22Rv1 (cell line): ENCODE data around the gene DNAJC7.

Experiments
- ZFX ChIP-seq: fragments of 450-650 bp; IDR thresholded peaks from 2 replicates; pipeline ENCODE4 v1.6.1; 2017; ENCODE audit warnings: antibody characterized with exemption, borderline replicate concordance
- TF ChIP-seq, protein P1 (sequence below): fragments of 450-650 bp; IDR thresholded peaks from 2 replicates; pipeline ENCODE4 v1.5.1; 2017; ENCODE audit warnings: mild to moderate bottlenecking

DNA sequence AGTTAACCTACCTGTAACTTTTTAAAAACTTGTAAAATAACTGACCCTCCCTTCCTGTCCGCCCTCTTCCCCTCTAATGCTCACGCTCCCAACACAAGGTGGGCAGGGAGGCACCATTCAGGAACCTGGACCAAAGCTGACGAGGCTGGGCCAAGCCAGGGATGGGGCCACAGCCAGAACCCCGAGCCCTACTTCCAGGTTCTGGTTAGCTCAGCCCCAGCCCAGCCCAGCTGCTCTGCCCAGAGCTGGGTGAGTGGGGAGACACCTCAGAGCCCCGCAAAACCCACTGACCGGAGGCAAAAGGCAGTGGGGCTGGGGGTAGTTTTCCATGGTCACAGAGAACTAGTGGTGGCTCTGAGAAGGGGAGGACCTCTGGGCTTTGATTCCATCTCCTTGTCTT, 43.2 kb downstream of the DNAJC7 start:
- TF ChIP-seq, protein P1, sequence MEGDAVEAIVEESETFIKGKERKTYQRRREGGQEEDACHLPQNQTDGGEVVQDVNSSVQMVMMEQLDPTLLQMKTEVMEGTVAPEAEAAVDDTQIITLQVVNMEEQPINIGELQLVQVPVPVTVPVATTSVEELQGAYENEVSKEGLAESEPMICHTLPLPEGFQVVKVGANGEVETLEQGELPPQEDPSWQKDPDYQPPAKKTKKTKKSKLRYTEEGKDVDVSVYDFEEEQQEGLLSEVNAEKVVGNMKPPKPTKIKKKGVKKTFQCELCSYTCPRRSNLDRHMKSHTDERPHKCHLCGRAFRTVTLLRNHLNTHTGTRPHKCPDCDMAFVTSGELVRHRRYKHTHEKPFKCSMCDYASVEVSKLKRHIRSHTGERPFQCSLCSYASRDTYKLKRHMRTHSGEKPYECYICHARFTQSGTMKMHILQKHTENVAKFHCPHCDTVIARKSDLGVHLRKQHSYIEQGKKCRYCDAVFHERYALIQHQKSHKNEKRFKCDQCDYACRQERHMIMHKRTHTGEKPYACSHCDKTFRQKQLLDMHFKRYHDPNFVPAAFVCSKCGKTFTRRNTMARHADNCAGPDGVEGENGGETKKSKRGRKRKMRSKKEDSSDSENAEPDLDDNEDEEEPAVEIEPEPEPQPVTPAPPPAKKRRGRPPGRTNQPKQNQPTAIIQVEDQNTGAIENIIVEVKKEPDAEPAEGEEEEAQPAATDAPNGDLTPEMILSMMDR, result no peak
- TF ChIP-seq ZFX, result no peak
